CD4-positive, alpha-beta T cell treated with Interleukin-21 for 1 hour (primary cell): ENCODE measurements around the gene SPPL3.
"Not testable (repeated sequence)": the region's sequence is repeated elsewhere in the genome, so short reads cannot be mapped to it uniquely, and the experiment has no call there.

Experiments
- DNase-seq: peaks from one replicate; pipeline ENCODE4 v3.0.0-alpha.2; 2020

Gene SPPL3

DNA sequence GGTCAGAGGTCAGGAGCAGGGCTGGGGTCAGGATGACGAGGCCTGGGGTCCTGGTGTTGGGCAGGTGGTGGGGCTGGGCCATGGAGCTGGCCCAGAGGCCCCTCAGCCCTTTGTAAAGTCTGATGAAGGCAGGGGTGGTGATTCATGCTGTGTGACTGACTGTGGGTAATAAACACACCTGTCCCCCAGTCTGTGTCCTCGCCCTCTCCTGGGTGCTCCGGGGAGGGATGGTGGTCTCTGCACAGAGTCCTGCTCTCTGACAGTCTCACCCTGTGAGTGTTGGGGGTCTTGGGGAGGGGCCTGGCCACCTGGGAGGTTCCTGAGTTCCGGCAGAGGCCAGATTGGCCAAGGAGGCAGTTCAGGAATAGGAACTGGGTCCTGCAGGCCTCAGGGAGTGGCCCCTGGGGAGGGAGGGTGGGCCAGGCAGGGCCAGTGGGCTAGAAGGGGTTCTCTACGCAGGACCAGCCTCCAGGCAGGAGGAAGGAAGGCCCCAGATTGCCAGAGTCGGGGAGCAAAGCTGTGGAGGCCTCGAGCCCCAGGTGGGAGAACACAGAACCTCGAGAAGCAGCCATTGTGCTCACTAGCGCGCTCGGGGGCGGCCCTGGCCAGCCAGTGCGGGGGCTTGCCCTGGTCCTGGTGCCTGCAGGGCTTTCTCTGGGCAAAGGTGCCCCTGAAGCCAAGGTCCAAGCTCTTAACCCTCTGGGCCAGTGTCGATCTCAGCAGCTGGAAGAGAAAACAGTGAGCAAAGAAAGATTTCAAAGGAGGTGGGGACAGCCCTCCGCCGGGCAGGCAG lies 164.1 kb downstream of the SPPL3 start:
- no peak for DNase-seq

DNA sequence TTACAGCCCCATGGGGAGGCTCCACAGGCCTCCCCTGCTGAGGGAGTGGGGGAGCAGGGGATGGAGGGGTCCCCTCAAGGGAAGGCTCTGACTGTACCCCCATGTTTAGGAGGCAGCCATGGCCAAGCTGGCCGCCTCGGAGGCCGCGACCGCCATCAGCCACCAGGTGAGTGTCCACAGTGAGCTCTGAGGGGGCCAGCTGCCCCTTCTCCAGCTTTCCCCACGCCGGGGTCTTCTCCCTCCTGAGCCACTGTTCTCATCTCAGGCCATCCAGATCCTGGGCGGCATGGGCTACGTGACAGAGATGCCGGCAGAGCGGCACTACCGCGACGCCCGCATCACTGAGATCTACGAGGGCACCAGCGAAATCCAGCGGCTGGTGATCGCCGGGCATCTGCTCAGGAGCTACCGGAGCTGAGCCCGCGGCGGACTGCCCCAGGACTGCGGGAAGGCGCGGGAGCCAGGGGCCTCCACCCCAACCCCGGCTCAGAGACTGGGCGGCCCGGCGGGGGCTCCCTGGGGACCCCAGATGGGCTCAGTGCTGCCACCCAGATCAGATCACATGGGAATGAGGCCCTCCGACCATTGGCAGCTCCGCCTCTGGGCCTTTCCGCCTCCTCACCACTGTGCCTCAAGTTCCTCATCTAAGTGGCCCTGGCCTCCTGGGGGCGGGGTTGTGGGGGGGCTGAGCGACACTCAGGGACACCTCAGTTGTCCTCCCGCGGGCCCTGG lies 165.0 kb downstream of the SPPL3 start:
- no peak for DNase-seq

DNA sequence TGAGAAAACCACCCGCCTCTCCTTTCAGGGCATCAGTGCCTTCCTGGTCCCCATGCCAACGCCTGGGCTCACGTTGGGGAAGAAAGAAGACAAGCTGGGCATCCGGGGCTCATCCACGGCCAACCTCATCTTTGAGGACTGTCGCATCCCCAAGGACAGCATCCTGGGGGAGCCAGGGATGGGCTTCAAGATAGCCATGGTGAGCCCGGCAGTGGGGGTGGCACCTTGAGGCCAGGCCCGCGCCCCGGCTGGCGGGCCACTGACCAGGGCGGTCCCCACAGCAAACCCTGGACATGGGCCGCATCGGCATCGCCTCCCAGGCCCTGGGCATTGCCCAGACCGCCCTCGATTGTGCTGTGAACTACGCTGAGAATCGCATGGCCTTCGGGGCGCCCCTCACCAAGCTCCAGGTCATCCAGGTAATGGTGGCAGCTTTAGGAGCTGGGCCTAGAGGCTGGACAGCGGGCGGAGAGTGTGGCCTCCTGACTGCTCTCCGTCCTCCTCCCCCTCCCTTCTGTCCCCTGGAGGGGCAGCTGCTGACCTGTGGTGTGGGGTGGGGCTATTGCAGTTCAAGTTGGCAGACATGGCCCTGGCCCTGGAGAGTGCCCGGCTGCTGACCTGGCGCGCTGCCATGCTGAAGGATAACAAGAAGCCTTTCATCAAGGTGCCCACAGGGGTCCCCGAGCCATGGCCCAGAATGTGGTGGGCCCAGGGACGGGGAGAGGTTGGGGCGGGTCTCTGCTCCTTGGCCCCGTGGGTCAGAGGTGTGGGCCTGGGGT lies 165.7 kb downstream of the SPPL3 start:
- DNase-seq: no peak

DNA sequence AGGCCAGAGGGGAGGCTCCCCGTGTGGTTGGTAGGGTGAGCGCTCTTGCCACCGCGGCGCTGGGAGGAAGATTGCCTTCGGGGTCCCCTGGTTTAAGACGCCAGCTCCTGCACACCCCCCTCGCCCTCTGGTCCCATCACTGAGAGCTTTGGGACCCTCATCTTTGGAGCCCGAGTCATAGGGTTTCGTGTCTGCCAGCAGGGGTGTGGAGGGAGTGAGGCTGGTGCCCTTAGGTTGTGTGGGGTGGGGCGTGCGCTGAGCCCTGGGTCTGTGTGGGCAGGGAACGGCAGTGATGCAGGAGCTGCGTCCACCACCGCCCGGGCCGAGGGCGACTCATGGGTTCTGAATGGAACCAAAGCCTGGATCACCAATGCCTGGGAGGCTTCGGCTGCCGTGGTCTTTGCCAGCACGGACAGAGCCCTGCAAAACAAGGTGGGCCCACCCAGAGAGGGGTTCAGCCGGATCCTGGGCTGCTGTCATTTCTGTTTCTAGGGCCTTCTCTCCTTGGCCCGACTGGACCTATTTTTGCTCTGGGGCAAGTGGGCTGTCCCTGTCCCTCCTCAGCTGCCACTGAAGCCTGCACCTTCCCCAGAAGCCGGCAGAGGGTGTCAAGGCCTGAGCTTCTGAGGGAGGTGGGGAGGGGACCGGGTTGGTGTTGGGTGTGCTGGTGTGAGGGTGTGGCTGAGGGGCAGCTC lies 166.5 kb downstream of the SPPL3 start:
- DNase-seq: no peak

DNA sequence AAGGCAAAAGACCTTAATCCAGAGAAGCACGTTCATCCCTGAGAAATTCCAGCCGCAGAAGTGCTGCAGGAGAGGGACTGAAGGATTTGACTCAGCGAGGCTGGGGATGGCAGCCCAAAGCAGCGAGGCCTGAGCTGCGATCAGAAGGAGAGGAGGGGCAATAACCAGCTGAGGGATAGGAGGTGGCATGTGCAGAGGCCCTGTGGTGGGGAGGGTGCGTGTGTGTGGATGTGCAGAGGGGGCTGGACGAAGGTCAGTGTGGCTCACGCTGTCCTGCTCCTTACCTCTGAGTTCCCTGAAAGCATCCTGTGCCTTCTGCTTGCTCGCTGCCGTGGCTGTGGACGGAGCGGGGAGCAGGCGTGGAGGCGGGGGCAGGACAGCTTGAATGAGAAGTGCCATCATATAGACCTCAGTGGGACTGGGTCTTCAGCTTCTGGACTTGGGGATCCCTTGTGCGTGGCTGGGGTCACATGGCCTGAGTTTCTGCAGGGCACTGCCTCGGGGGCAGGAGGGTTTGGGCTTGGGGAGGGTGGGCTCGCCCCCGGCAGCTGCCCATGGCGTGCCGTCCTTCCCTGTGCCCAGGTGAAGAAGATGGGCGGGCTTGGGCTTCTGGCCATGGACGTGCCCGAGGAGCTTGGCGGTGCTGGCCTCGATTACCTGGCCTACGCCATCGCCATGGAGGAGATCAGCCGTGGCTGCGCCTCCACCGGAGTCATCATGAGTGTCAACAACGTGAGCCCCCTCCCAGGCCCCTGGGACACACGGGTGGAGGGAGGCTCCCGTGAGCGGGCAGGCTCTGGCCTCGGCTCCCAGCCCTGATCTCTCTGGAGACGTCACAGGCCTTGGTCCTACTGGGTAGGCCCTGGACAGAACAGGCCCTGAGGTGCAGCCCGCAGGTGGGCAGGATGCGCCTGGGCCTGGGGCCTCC lies 167.5 kb downstream of the SPPL3 start:
- DNase-seq: no peak

DNA sequence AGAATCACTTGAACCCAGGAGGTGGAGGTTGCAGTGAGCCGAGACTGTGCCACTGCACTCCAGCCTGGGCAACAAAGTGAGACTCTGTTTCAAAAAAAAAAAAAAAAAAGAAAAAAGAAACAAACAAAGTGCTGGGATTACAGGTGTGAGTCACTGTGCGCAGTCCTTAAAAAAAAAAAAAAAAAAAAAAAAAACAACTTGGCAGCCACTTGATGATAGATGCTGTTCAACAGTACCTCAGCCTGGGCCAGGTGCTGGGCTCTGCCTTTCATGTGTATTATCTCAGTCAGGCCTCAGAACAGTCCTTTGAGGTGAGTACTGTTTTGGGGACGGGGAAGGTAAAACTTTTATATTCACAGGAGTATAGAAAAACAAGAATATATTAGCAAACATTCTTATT lies 169.0 kb downstream of the SPPL3 start:
- no peak for DNase-seq

DNA sequence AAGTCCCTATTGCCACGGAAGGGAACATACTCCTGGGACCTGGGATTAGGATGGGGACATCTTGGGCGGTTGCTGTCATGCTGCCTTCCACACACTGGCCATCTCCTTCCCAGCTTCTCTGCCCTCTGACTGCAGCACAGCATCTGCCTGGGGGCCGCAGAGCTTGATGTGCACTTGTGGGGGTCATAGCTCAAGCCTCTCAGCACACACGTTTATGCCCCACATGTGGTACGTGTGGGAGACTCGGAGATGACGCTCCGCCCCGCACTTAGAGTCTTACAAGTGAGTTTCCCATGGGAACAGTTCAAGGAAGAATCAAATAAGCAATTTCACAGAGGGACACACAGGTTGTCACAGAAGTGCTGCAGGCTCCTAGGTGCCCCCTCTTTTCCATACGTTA lies 169.9 kb downstream of the SPPL3 start:
- DNase-seq: no peak

DNA sequence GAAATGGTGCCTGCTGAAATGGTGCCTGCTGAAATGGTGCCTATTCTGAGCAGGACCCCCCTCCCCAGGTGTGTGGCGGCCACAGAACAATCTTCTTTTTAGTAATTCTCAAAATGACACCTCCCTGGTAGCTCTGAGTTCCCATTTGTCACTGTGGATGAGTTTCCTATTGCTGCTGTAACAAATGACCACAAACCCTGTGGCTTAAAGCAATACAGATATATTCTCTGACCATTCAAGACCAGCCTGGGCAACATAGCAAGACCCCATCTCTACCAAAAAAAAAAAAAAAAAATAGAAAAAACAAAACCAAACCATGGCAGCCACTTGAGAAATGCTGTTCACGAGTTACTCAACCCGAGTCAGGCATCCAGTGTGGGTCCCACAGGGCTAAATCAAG lies 170.6 kb downstream of the SPPL3 start:
- no peak for DNase-seq

DNA sequence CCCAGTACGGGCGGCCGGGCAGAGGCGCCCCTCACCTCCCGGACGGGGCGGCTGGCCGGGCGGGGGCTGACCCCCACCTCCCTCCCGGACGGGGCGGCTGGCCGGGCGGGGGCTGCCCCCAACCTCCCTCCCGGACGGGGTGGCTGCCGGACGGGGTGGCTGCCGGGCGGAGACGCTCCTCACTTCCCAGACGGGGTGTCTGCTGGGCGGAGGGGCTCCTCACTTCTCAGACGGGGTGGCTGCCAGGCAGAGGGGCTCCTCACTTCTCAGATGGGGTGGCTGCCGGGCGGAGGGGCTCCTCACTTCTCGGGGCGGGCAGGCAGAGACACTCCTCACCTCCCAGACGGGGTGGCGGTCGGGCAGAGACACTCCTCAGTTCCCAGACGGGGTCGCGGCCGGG lies 172.0 kb downstream of the SPPL3 start:
- not testable (repeated sequence) for DNase-seq

DNA sequence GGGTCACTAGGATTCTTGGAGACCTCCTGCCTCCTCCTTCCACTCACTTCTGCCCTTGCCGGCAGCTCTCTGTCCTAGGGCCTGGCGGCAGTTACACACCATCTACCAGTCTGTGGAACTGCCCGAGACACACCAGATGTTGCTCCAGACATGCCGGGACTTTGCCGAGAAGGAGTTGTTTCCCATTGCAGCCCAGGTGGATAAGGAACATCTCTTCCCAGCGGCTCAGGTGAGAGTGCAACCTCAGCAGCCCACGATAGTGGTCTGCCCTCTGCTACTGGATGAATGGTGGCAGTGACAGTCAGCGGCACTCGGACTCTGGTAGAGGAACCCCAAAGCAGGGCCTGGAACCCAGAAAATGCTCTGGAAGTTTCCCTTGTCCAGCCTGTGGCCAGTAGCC lies 177.2 kb downstream of the SPPL3 start:
- no peak for DNase-seq

DNA sequence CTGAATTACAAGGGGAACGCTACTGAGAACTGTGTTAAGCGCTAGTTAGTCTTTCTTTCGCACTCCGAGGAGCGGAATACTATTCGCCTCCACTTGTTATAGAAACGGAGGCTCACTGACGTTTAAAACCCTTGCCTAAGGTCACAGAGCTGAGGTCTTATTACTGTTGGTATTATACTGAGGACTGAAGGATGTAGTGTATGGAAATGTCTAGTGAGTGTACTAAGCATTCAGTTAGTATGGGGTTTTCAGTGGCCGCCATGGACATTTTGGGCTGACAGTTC lies 177.7 kb downstream of the SPPL3 start:
- DNase-seq: no peak

DNA sequence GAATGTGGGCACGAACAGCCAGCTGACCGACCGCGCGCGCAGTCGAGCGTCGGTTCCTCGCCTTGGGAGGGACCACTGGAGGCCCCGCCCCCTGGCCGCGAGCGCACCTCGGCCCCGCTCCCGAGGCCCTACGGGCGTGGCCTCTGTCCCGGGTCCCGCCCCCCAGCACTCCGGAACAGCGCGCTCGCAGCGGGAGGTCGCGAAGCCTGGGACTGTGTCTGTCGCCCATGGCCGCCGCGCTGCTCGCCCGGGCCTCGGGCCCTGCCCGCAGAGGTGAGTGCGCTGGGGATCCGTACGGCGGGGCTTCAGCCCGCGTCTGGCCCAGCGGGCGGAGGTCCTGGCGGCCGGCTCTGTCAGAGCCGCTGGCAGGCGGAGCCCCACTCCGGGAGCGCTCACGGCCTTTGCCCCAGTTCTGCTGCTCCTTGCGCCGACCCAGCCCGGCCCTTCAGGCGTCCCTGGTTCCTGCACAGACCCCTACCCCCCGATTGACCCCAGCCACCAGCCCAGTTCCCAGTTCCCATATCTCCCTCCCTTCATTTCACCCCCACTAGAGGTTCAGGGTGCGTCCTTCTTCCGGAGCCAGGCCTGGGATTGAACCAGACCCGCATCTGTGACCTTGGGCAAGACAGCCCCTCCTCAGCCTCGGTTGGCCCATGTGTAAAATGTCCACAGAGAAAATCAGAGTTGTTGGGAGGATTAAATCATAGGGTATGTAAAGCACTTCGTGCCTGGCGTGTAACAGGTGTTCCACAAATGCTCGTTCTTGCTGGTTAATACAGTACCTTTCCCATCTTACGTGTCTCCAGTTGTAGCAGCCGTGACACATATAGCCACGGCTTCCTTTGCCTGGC lies 178.3 kb downstream of the SPPL3 start, which contains the start of gene ACADS:
Gene ACADS (plus strand): TSS at position 168 of the 851 bp plus-strand sequence. CDS start 60 bp downstream, at position 228.
- peak; percentile 90 for DNase-seq

DNA sequence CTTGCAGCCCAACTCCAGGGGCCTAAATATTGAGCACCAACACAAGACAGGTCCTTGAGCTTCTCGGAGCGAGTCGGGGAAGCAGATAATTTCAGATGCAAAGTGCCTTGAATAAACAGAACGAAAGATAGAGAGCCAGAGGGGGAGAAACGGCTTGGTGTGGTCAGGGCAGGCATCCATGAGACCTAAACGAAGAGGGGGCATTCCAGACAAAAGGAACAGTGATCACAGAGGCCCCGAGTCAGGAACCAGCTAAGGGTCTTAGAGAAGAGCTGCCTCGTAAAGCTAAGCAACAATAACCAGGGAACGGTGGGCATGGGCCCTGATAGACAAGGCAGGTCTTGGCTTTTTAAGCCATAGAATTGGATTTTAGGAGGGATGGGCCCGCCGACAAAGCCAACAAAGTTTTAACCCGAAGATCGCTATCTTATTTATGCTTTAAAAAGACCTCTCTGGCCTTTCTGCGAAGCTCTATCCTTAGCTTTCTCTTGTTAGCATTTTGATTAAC lies 179.0 kb downstream of the SPPL3 start:
- no peak for DNase-seq

DNA sequence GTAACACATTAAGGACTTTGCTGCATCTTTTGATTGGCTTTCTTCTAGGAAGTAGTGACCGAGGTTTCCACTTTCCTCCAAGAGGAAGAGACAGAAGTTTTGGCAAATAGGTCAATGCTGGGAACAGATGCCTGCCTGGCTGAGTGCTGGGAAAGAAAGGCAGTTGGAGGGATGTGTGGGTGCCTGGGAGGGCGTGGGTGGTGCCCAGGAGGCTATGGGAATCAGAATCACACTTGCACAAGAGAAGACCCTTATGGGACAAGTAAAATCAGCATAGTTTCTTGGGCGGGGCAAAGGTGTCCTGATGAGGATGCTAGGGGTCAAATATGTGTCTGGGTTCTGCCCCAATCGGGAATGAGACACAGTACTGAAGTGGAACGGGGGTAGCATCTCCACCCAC lies 179.4 kb downstream of the SPPL3 start:
- DNase-seq: no peak

DNA sequence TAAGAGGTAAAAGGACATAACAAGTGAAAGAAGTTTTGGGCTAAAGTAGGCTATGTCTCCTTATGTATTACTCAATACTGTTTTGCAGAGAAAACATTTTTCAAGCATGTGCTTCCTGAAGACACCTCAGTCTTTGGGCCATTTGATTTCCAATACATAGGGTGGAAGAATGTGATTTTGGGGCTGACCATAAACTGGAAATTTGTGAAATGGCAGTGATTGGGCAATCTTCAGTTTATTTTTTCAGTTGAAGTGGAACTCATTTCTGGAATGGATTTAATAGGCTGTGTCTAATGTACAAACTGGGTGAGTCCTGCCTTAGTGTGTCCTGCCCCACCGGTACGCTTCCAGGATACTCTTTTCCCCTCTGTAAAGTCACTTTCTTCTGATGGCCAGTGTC lies 181.4 kb downstream of the SPPL3 start:
- no peak for DNase-seq

DNA sequence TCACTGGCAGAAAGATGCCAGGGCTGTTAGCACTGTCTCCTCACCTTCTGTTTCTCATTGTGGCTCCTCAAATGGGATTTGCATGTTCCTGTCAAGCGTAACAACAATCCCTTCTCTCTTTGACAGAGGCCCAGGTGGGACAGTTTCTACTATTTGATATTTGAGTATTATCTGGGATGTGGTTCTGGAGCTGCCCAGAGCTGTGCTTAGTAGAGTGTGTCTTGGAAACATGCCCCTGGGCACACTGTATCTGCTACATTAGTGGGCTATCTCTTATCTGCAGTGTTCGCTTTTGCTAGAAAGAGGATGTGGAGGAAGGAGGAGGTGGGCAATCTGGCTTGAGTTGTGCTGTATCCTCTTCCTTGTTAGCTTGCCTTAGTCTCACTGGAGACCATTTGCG lies 182.3 kb downstream of the SPPL3 start:
- no peak for DNase-seq

DNA sequence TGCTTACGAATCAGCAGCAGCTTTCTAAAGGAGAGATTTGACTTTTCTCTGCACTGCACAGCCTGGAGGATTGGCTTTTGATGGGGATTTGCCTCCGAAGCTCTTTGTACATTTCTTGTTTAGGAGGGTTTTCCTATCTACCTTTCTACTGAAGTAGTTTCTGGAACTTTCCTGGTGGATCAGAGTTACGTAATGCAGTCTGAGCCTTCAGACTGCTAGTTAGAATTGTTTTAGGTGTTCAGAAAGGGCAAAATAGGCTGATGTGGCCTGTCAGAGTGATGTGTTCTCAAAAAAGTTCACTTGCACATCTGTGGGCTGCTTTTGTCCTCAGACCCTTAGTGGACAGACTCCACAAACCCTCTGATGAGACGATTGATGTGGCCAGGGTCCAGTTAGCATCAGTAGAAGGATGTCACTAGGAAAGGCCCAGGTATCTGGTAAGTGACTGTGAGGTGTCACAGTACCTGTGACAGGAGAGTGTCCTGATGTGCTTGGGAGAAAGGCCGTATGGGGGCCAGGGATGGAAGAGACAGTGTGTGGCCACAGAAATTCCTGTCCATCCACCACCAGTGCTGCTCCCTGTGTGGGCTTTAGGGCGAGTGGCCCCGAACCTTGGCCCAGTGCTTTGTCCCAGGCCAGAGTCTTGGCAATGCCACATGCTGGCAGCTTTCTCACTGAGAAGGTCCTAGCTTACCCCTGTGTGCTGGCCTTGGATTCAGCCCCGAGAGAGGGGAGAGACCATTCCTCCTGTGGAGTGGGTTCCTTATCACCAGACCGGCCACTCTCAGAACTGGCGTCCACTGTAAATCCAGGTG lies 183.0 kb downstream of the SPPL3 start:
- DNase-seq: no peak

DNA sequence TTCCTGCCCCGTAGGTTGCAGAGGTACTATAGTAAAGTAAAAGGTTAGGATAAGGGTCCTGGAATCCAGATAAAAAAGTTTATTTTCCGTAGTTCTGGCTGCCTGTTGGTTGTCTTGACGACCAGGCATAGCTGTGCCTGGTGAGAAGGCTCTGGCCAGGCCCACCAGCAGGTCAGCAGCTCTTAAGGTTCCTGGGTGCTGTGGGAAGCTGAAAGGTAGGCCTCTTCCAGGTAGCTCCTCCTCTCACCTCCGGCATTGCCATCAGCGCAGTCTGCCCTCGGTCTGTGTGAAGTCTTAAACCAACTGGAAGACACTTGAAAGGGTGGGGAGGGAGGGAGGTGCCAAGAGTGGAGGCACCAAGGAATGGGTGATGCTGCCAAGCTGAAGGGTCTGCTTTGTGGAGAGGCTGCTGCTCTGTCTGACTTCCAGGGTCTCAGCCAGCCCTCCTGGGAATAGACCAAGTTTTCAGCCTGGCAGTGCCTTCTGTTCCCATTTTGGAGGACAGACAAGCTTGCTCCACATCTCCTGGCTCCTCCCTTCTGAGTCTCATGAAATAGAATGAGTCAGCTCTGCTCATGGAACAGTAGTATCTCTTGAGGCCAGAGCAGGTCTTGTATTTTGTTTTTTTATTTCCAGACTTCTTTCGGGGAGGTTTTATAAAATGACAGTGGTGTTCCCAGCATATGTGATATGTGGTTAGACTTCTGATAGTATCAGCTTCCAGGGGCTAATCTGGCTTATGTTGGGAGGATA lies 183.7 kb downstream of the SPPL3 start:
- no peak for DNase-seq
